Measurements from ENCODE around the gene DDA1. TPM values are rescaled to one million over a fixed set of nuclear protein-coding genes. Genes with fewer than 3 reads are reported as not detected.

DDA1 gene
- polyA plus RNA-seq, 1 experiment: 38.7 TPM

DNA sequence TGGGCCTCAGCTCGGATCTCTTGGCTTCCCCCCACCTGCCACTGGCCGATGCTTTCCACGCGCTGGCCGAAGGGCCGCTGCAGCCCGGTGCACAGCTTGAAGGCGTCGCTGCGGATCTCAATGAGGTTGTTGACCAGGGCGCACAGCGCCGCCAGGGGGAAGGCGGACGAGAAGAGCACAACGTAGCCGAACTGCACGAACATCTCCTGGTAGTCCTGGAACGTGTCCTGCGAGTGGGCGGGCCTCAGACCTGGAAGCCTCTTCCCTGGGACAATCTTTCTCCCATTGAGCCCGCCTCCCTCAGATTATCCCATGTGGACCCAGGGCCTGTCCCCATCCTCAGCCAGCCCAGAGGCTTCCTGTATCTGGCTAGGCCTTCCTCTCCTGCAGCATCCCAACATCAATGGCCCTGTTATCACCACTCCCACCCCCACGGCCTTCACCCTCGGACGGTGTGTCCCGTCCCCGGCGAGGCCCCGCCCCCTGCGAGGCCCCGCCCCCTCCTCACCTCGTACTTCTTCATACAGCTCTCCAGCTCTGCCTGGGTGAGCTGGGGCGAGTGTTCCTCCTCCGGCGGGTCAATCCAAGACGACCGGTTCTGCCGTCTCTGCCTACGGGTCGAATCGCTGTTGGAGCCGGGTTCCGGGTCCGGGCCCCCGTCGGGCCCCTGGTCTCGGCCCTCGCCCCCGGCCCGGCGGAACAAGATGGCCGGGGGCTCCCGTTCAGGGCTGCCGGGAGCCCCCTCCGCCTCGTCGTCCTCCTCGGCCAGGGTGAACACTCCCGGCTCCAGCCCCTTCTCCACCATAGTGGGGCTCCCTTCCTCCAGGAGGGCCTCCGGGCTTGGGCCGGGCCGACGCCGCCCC lies 18.5 kb downstream of the DDA1 start:
- no peak for DNase-seq (ENCODE audit: low read depth, low spot score)
- peaks cover 3% of the 10 kb centered on the region for H3K27me3 ChIP-seq (ENCODE audit: control insufficient read depth, insufficient read depth, low read length)
- ChIA-PET CTCF (interaction anchor here (1.9 kb wide), 1 partner anchor 46 kb away, joined by 3 read pairs; no protein-coding TSS in a partner anchor), POLR2A (no interaction called here)
- H3K27ac ChIP-seq (ENCODE audit: low read depth, low read length): no peak overlapping the region
- peaks cover 9% of the 10 kb centered on the region; the same call in 1 of the 2 replicates for H3K9me3 ChIP-seq (ENCODE audit: control insufficient read depth, insufficient read depth, low read length)
- 0 out of 2 replicates have a peak, but pooled peaks have one; percentile 11 for TF ChIP-seq CTCF (IDR thresholded peaks at IDR 0.05; ENCODE audit: low read depth, low read length)
- no peak overlapping the region for H3K4me3 ChIP-seq (ENCODE audit: low read depth, low read length)

- ChIA-PET POLR2A (no interaction called here), CTCF (interaction anchor here (1.9 kb wide), 1 partner anchor 47 kb away, joined by 3 read pairs; no protein-coding TSS in a partner anchor)
- H3K27ac ChIP-seq (ENCODE audit: low read depth, low read length): no peak overlapping the region
- DNase-seq (ENCODE audit: low read depth, low spot score): no peak
- H3K27me3 ChIP-seq (ENCODE audit: control insufficient read depth, insufficient read depth, low read length): peaks cover 3% of the 10 kb centered on the region
- H3K9me3 ChIP-seq (ENCODE audit: control insufficient read depth, insufficient read depth, low read length): peaks cover 13% of the 10 kb centered on the region; the same call in 1 of the 2 replicates
- H3K4me3 ChIP-seq (ENCODE audit: low read depth, low read length): no peak overlapping the region
- TF ChIP-seq CTCF (IDR thresholded peaks at IDR 0.05; ENCODE audit: low read depth, low read length): no peak
Observed at GRCh38 chr19:17328517-17329365, 19.4 kb downstream of the DDA1 start.

- peaks cover 3% of the 10 kb centered on the region for H3K27me3 ChIP-seq (ENCODE audit: control insufficient read depth, insufficient read depth, low read length)
- ChIA-PET POLR2A (interaction anchor here (1.4 kb wide), 1 partner anchor 21 kb away, joined by 4 read pairs; no protein-coding TSS in a partner anchor), CTCF (interaction anchor here (1.9 kb wide), 1 partner anchor 47 kb away, joined by 3 read pairs; no protein-coding TSS in a partner anchor)
- H3K4me3 ChIP-seq (ENCODE audit: low read depth, low read length): no peak overlapping the region
- TF ChIP-seq CTCF (IDR thresholded peaks at IDR 0.05; ENCODE audit: low read depth, low read length): no peak
- no peak overlapping the region for H3K27ac ChIP-seq (ENCODE audit: low read depth, low read length)
- H3K9me3 ChIP-seq (ENCODE audit: control insufficient read depth, insufficient read depth, low read length): peaks cover 13% of the 10 kb centered on the region; the same call in 1 of the 2 replicates
- no peak for DNase-seq (ENCODE audit: low read depth, low spot score)
Observed at GRCh38 chr19:17329366-17330261, 20.3 kb downstream of the DDA1 start.

- Histone ChIP-seq H3K27ac (ENCODE audit: low read depth, low read length) (no peak overlapping the region), H3K27me3 (ENCODE audit: control insufficient read depth, insufficient read depth, low read length) (peaks cover 3% of the 10 kb centered on the region), H3K9me3 (ENCODE audit: control insufficient read depth, insufficient read depth, low read length) (peaks cover 13% of the 10 kb centered on the region; the same call in 1 of the 2 replicates), H3K4me3 (ENCODE audit: low read depth, low read length) (no peak overlapping the region)
- no peak for TF ChIP-seq CTCF (IDR thresholded peaks at IDR 0.05; ENCODE audit: low read depth, low read length)
- POLR2A ChIA-PET: interaction anchor here (1.4 kb wide), 1 partner anchor 21 kb away, joined by 4 read pairs; no protein-coding TSS in a partner anchor
- no peak for DNase-seq (ENCODE audit: low read depth, low spot score)
- CTCF ChIA-PET: no interaction called here
Observed at GRCh38 chr19:17330262-17331044, 21.1 kb downstream of the DDA1 start.
